Stimulated activated CD8-positive, alpha-beta memory T cell treated with anti-CD3 and anti-CD28 coated beads, Interleukin-4, amount 100 ng/mL, for 4 hours (primary cell): ENCODE measurements around the gene ERCC6L.
"Not testable (repeated sequence)": the region's sequence is repeated elsewhere in the genome, so short reads cannot be mapped to it uniquely, and the experiment has no call there.

Experiments used
- DNase-seq, 2 donors: peaks; one replicate each; pipeline ENCODE4 v3.0.0-alpha.2; 2020; ENCODE audit warnings: low read depth in 2 of 2, low spot score in 1 of 2

Gene ERCC6L

DNA sequence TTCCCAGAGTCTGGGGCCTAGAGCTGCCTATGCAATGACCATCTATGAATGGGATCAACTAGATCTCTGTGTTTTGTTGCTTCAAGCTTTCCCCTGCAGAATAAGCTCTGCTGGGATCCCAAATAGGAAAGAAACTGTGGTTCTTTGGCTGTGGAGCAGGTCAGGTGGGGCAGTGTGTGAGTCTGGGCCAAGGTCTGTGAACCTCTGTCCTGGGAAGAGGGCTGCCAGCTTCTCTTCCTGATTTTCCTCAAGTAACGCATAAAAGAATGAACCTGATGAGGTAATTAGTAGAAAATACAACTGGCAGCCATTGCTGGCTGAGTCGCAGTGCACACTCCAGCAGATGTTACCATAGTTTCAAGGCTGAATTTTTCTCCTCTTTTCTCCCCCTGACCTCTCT is 61.8 kb downstream of the ERCC6L start:
- DNase-seq, result no peak

DNA sequence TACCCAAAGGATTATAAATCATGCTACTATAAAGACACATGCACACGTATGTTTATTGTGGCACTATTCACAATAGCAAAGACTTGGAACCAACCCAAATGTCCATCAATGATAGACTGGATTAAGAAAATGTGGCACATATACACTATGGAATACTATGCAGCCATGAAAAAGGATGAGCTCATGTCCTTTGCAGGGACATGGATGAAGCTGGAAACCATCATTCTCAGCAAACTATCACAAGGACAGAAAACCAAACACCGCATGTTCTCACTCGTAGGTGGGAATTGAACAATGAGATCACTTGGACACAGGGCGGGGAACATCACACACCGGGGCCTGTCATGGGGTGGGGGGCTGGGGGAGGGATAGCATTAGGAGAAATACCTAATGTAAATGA is 62.5 kb downstream of the ERCC6L start:
- not testable (repeated sequence) for DNase-seq

DNA sequence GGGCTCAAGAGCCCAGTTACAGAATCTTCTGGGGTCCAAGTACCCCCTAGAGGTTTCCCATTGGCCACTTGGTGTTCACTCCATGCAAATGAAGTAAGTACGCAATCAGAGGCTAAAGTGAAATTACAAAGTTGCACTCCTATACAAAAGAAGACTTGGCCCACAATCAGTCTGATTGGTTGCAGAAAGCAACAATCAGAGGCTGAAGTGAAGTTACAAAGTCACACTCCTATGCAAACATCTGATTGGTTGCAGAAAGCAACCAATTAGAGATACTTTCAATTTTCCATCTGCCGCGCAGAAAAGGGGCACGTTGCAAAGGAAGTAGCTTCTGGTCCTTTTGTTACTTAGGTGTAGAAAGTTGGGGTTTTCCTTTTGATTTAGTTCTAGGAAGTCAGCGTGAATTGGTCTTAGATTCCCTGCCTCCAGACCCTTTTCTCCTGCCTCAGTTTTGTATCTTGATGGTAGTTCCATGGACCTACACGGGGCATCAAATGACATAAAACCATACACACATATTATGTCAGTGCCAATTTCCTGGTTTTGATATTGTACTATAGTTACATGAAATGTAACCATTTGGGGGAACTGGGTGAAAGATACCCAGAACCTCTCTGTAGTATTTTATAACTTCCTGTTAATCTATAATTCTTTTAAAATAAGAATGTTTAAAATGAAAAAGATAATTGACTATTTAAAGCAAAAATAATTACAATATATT is 69.7 kb downstream of the ERCC6L start:
- DNase-seq, result no peak

DNA sequence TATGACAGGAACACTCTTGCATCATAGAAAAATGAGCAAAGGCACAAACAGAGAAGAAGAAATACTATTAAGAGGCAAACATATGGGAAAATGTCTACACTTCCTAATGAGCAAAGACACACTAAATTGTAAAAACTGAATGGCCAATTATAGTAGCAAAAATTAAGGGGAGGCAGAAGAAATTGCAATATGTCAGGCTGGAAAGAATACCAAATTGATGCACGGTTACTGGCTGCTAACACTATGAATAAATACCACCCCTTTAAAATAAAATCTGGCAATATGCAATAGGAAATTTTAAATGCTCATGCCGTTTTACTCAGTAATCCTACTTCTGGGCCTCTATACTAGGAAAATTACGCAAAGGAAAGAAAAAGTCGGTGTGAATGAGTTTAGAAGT is 73.3 kb downstream of the ERCC6L start:
- DNase-seq, result no peak

DNA sequence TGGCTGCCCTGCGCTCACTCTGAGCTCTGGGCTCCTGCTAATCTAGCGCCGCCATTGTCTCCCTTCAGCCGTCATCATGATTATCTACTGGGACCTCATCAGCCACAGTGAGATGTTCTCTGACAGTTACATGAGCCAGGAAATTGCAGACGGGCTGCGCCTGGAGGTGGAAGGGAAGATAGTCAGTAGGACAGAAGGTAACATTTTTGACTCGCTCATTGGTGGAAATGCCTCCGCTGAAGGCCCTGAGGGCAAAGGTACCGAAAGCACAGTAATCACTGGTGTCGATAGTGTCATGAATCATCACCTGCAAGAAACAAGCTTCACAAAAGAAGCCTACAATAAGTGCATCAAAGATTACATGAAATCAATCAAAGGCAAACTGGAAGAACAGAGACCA is 79.1 kb downstream of the ERCC6L start:
- DNase-seq, result no peak

DNA sequence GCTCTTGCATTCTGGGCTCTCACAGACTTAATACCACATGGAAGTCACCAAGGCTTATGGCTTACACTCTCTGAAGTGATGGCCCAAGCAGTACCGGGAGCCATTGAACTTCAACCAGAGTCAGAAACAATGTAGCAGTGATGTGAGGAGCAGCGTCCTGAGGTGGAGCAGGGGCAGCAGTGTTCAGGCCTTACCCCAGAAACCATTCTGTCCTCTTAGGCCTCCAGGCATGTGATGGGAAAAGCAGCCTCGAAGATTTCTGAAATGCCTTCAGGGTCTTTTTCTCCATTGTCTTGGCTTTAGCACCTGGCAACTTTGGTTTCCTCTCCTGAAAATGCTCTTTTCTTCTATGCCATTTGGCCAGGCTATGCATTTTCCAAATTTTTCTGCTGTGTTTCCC is 80.1 kb downstream of the ERCC6L start:
- DNase-seq, result no peak
